A673 (cell line): Measurements from ENCODE around the gene FHDC1. TPM values are rescaled to one million over a fixed set of nuclear protein-coding genes. Genes with fewer than 3 reads are reported as not detected.

Source experiments
- BruUV-seq: library from RNA; stranded (reverse); fragments of 400-500 nt; replicated peaks from 2 replicates; lab custom pipeline; 2021; lab: Mats Ljungman, UMichigan
- CTCF ChIA-PET: fragments of 300-600 bp; sonication (Branson Sonifier 250); formaldehyde crosslinking; loops from one replicate; lab custom pipeline; 2022; ENCODE audit warnings: antibody characterized with exemption; lab: Charles Lee
- POLR2A ChIA-PET: fragments of 300-600 bp; sonication (Branson Sonifier 250); formaldehyde crosslinking; loops from one replicate; lab custom pipeline; 2022; ENCODE audit warnings: antibody characterized with exemption; ENCODE audit not compliant: low non-redundant PET; lab: Charles Lee
- DNase-seq: peaks from one replicate; pipeline ENCODE4 v3.0.0-alpha.2; 2015; ENCODE audit warnings: low spot score
- H3K27ac ChIP-seq: fragments of 200-600 bp; sonication (generic); 2 replicates; pipeline ENCODE4 v1.5.1; 2016; ENCODE audit warnings: mixed run types, low read depth, mild to moderate bottlenecking, mixed read lengths, antibody characterized with exemption, low read length; ENCODE audit not compliant: poor library complexity, severe bottlenecking
- H3K27me3 ChIP-seq: fragments of 200-600 bp; sonication (generic); replicated peaks from 2 replicates; pipeline ENCODE4 v1.6.1; 2017; ENCODE audit warnings: mixed run types, low read depth, mild to moderate bottlenecking, mixed read lengths, antibody characterized with exemption, low read length; ENCODE audit not compliant: insufficient read depth, poor library complexity
- H3K36me3 ChIP-seq: fragments of 200-600 bp; sonication (generic); 2 replicates; pipeline ENCODE4 v1.6.1; 2016; ENCODE audit warnings: mixed run types, mild to moderate bottlenecking, mixed read lengths, antibody characterized with exemption, low read length; ENCODE audit not compliant: insufficient read depth, poor library complexity, severe bottlenecking
- H3K4me1 ChIP-seq: fragments of 200-600 bp; sonication (generic); 2 replicates; pipeline ENCODE4 v1.6.1; 2017; ENCODE audit warnings: mixed run types, mild to moderate bottlenecking, mixed read lengths, antibody characterized with exemption, low read length; ENCODE audit not compliant: insufficient read depth, poor library complexity, severe bottlenecking
- H3K4me3 ChIP-seq: fragments of 200-600 bp; sonication (generic); 2 replicates; pipeline ENCODE4 v1.5.1; 2016; ENCODE audit warnings: low read depth, mixed run types, mild to moderate bottlenecking, mixed read lengths, low read length; ENCODE audit not compliant: poor library complexity, severe bottlenecking
- H3K9me3 ChIP-seq: fragments of 200-600 bp; sonication (generic); 2 replicates; pipeline ENCODE4 v1.6.1; 2016; ENCODE audit warnings: mixed run types, low read depth, mild to moderate bottlenecking, mixed read lengths, antibody characterized with exemption, low read length; ENCODE audit not compliant: poor library complexity, severe bottlenecking
- CTCF ChIP-seq: fragments of 300-800, 200-600 bp; sonication (generic); conservative IDR thresholded peaks from 2 replicates; pipeline ENCODE4 v1.5.1; 2017; ENCODE audit warnings: low read depth, mild to moderate bottlenecking, antibody characterized with exemption, low read length, moderate library complexity, mixed read lengths
- EZH2 ChIP-seq: fragments of 200-600 bp; sonication (generic); IDR thresholded peaks from 2 replicates; pipeline ENCODE4 v1.6.1; 2017; ENCODE audit warnings: borderline replicate concordance, low read depth, mild to moderate bottlenecking, mixed read lengths, antibody characterized with exemption, low read length; ENCODE audit not compliant: poor library complexity, severe bottlenecking
- intact Hi-C: fragments of 100-400 bp; cut with micrococcal nuclease; formaldehyde crosslinking; loops from one replicate; pipeline ENCODE4 v1.10.0; 2022; ENCODE audit not compliant: unreplicated experiment
- total RNA-seq: library from RNA; stranded (reverse); gene quantifications from 2 replicates; pipeline ENCODE4 v1.2.3, GENCODE V29; 2021

Gene FHDC1
- total RNA-seq, 1 experiment from 2014 or later: 0.26 TPM

GRCh38 chr4:152956650-152957436 is 20.7 kb downstream of the FHDC1 start:
- H3K27ac ChIP-seq: no peak overlapping the region
- H3K36me3 ChIP-seq: no peaks in the 10 kb centered on the region
- no peak for TF ChIP-seq EZH2
- no peak for TF ChIP-seq CTCF
- no peak for DNase-seq
- no peak overlapping the region for H3K4me3 ChIP-seq
- H3K4me1 ChIP-seq: no peaks in the 10 kb centered on the region
- no peaks in the 10 kb centered on the region for H3K9me3 ChIP-seq
- no TSS peak for BruUV-seq
- POLR2A ChIA-PET: no interaction called here
- no peaks in the 10 kb centered on the region for H3K27me3 ChIP-seq
- CTCF ChIA-PET: no interaction called here
- intact Hi-C loops: no loop called here

- Histone ChIP-seq H3K4me1 (no peaks in the 10 kb centered on the region), H3K9me3 (no peaks in the 10 kb centered on the region), H3K27me3 (no peaks in the 10 kb centered on the region), H3K27ac (no peak overlapping the region), H3K36me3 (no peaks in the 10 kb centered on the region), H3K4me3 (no peak overlapping the region)
- BruUV-seq: no TSS peak
- POLR2A ChIA-PET: no interaction called here
- CTCF ChIA-PET: no interaction called here
- TF ChIP-seq EZH2: no peak
- TF ChIP-seq CTCF: no peak
- no peak for DNase-seq
- intact Hi-C loops: no loop called here
These were observed 21.5 kb downstream of the FHDC1 start for GRCh38 chr4:152957437-152958171.

- H3K4me1 ChIP-seq: no peaks in the 10 kb centered on the region
- TF ChIP-seq EZH2 (no peak), CTCF (no peak)
- no peaks in the 10 kb centered on the region for H3K36me3 ChIP-seq
- DNase-seq: no peak
- CTCF ChIA-PET: no interaction called here
- H3K27me3 ChIP-seq: no peaks in the 10 kb centered on the region
- no TSS peak for BruUV-seq
- no peak overlapping the region for H3K4me3 ChIP-seq
- intact Hi-C loops: no loop called here
- POLR2A ChIA-PET: no interaction called here
- H3K9me3 ChIP-seq: no peaks in the 10 kb centered on the region
- no peak overlapping the region for H3K27ac ChIP-seq
These were observed 23.0 kb downstream of the FHDC1 start for GRCh38 chr4:152959080-152959479.
